Daoy (cell line): ENCODE measurements around the gene ZNF324. TPM values are rescaled to one million over a fixed set of nuclear protein-coding genes. Genes with fewer than 3 reads are reported as not detected.
"Not testable (repeated sequence)": the region's sequence is repeated elsewhere in the genome, so short reads cannot be mapped to it uniquely, and the experiment has no call there.

Source experiments
- DNase-seq: peaks from one replicate; pipeline ENCODE4 v3.0.0-alpha.2; 2015; ENCODE audit warnings: low read depth
- total RNA-seq: library from RNA; depleted of rRNA; stranded (reverse); fragments of >200 nt; shearing (Covaris generic); gene quantifications from 2 replicates; pipeline ENCODE4 v1.2.3, GENCODE V29; 2014

The ZNF324 gene
- total RNA-seq, 1 experiment from 2014 or later: 8.5 TPM

DNA sequence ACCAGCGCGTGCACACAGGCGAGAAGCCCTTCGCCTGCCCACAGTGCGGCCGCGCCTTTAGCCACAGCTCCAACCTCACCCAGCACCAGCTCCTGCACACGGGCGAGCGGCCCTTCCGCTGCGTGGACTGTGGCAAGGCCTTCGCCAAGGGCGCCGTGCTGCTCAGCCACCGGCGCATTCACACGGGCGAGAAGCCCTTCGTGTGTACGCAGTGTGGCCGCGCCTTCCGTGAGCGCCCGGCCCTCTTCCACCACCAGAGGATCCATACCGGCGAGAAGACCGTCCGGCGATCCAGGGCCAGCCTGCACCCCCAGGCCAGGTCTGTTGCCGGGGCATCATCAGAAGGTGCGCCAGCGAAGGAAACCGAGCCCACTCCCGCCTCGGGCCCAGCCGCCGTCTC is 4.9 kb downstream of the ZNF324 start:
- DNase-seq: no peak

- no peak for DNase-seq
These were observed 6.9 kb downstream of the ZNF324 start for GRCh38 chr19:58473775-58474174.

DNA sequence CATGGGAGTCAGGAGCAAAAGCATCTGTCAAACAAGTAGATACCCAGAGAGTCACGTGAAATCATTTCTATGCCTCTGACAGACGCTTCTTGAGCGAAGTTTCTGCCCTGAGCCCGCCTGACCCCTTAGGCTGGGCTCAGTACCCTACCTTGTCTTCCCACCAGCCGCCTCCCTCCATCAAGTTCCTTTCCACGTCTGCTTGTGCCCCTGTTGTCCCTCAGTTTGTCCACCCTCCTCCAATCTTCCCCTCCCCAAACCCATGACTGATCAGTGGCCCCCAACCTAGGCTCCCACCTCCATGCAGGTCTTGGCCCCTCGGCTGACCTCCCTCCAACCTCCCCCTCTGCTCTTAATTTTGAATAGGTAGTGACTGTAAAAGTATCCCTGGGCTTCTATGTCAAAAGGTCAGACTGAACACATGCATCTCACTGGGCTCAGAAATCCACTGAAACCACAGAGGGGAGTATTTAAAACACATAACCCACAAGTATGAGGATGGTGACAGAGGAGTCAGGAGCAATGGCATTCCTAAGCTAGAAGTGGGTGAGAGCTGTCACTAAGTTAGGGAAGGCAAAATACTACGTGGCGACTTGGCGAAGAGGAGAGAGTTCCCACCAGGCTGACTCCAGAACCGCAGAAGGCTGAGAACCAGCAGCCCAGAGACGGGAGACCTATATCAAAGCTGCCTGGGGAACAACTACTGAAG is 7.6 kb downstream of the ZNF324 start:
- no peak for DNase-seq

DNA sequence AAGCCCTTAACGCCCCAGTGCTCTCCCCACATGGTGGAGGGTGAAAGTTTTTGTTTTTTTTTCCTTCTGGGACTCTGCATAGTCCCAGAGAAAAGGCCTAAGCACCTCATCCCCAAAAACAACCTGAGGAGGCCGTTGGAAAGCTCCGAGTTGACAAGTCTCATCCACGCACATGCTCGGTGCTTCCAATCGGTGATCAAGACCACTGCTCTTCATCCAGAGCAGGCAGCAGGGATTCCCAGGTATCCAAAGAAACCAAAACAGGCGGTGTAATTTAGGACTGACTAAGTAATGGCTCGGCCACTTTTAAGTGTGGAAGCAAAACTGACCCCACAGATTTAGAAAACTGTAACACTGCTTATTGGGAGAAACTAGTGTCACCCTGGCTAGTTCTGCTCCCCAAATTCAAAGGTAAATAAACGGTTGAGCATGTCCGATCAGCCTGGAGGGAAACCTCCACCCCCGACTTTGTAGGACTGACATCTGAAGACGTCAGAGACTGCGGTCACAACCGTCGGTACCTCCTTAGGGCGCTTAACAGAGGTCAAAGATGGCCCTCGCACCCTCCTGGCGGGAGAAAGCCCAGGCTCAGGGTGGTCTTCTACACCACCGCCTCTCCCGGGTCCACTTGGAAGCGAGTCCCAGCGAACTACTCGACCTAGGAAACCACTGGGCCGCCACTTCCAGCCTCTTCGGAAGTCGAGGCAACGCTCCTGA is 8.3 kb downstream of the ZNF324 start:
- DNase-seq: no peak

- DNase-seq: peak; percentile 99
These were observed 9.0 kb downstream of the ZNF324 start, which contains the start of gene ZNF446 for GRCh38 chr19:58475714-58476497. Gene ZNF446, plus strand, starts transcription at chr19:58476352. Its CDS starts 867 bp downstream, at chr19:58477219.

DNA sequence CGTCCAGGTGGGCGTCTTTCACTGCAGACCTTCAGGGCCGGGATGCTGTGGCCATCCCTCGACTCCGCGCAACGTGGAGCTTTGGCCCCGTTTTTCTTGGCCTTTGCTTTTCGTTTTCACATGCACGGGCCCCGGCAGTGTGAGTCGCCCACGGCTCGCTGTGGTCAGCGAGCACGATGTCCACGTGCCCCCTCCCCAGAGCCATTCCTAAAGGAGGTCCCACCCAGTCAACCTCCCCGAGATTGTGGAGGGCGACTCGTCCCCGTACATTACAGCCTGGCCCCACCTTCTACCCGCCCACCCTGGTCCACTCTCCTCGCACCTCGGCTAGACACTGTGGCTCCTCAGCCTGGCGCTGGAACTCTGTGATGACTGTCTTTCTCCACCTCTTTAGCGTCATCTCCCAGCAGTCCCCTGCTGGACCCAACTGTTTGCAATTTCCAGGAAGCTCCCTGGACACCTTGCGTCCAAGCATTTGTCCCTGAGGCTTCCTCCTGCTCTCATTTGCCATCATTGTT is 9.7 kb downstream of the ZNF324 start:
- DNase-seq: no peak

DNA sequence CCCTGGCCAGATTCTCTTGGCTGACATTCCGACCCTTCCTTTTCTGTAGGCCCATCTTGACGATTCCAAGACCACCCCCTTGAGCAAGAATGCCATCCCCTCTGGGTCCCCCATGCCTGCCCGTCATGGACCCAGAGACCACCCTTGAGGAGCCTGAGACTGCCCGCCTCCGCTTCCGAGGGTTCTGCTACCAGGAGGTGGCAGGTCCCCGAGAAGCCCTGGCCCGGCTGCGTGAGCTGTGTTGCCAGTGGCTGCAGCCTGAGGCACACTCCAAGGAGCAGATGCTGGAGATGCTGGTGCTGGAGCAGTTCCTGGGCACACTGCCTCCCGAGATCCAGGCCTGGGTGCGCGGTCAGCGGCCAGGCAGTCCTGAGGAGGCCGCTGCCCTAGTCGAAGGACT is 10.2 kb downstream of the ZNF324 start:
- no peak for DNase-seq

GRCh38 chr19:58477871-58478270 is 11.0 kb downstream of the ZNF324 start:
- no peak for DNase-seq

GRCh38 chr19:58479303-58479702 is 12.4 kb downstream of the ZNF324 start:
- no peak for DNase-seq

- DNase-seq: no peak
These were observed 13.0 kb downstream of the ZNF324 start for GRCh38 chr19:58479736-58480480.

- no peak for DNase-seq
These were observed 13.6 kb downstream of the ZNF324 start for GRCh38 chr19:58480481-58480830.

DNA sequence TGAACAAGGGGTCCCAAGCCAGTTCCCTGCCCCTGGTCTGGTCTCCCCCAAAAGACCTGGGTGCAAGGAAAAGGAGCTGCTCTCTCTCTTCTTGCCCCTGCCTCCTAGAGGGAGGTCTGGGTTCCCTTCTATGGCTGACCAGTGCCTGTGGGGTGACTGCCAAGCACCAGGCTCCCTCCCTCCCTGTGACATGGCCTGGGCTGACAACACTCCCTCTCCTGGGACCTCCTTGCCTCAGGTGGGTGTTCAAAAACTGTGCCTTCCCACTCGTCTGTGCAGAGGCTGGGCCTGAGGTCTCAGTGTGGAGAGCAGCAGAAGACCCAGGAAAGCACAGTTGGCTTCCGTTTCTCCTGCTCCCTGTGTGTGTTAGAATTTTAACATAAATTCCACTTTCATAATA is 14.0 kb downstream of the ZNF324 start:
- DNase-seq: no peak

- DNase-seq: no peak
These were observed 15.5 kb downstream of the ZNF324 start for GRCh38 chr19:58482372-58482771.

DNA sequence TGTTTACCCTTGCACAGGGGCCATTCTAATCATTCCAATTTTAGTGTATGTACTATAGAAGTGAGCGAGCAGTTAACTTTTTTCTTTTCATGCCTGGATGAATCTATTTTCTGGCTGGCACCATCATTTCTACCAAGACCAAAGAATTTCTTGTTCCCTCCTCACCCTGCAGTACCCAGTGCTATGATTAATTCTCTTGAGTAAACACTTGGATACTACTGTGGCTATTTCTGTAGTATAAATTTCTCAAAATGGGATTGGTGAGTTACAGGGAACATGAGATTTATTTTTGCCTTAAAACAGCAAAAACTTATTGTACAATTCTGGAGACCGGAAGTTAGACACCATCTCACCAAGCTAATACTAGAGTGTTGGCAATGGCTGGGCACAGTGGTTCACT is 16.9 kb downstream of the ZNF324 start:
- DNase-seq: no peak

- DNase-seq: not testable (repeated sequence)
These were observed 17.5 kb downstream of the ZNF324 start for GRCh38 chr19:58484349-58484748.

GRCh38 chr19:58491393-58491792 is 24.5 kb downstream of the ZNF324 start:
- DNase-seq: no peak

- no peak for DNase-seq
These were observed 25.4 kb downstream of the ZNF324 start for GRCh38 chr19:58492265-58492664.

DNA sequence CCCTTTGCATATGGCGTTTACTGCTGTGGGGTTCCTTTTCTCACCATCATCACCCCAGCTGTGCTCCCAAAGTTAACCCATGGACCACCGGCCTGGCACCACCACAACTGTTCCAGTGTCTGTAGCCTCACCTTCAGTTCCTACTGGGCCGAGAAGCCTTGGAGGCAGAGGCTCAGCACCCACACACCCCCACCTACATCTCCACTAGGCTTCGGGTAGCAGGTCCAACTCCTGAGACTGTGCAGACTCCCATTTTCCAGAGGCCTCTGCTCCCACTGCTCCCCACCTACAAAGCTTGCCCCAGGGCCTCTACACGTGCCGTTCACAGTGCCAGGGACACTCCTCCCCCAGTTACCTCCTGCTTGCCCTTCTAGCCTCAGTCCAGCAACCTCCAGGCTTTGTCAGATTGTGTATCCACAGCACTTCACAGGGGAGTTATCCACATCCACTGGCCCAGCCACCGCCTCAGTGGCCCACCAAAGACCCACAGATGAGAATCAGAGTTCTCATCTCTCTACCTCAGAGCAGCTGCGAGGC is 30.8 kb downstream of the ZNF324 start:
- no peak for DNase-seq

DNA sequence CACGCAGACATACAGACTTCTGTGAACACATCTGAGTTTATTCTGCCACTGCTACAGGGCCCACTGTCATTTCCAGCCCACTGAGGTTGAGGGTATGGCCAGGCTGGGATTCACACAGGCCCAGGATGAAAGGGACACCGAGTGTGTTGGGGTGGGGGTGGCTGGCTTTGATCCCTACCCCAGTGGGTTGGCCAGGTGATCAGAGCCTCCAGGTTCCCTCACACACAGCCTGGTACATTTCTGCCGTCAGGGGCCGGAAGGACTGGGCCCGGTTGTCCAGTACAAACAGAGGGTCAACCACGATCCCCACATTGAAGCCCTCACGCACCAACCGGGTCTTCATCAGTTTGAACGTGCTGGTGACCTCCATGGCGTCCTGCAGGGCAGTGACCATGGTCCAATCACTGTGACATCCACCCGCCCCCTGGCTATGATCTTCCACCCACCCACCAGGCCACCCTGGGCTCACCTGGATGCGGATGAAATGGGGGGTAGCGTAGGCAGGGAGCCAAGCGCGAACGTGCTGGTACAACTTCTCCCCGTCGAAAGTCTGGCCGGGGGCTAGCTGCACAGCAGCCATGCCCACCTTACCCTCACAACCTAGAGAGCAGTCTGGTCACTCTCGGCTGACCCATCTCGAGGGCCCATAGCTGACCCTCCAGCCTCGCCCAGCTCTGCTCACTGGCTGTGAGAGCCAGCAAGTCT is 31.6 kb downstream of the ZNF324 start:
- DNase-seq: no peak

DNA sequence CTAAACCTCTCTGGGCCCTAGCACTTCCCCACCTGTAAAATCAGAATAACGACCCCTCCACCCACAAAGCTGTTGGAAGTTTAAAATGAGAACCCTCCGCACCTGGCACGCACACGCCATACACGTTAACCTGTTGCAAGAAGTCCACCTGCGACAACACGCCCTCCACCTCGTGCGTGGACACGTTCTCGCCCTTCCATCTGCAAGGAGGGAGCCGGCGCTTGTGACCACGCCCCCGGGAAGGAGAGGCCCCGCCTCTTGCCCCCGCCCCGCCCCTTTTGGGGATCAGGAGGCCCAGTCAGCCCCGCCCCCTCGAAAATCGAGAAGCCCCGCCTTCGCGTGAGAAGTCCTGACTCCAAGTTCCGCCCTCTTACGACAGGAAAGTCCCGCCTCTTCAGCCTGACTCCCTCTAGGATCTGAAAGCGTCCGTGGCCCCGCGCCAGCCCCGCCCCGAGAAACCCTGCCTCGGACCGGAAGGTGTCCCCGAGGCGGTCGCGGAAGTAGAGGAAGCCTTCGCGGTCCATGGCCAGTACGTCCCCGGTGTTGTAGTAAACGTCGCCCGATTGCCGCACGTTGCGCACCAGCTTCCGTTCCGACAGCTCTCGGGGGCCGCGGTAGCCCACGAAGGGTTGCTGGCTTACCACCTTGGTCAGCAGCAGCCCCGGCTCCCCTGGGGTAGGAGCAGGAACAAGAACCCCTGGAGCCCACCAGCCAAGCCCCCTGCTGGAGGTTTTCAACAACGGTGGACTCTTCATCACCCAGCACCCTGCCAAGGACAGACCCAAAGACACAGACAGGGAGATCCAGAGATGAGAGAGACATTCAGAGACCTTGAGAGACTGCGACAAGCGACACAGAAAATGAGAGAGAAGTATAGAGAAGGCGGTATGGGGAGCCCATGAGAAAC is 32.4 kb downstream of the ZNF324 start:
- peak; percentile 99 for DNase-seq
